Hepatocyte (in vitro differentiated cells): ENCODE results near the gene GNB1L.

Source experiments
- EZH2 ChIP-seq: fragments of 200-600 bp; sonication (generic); IDR thresholded peaks from 2 replicates; pipeline ENCODE4 v1.6.1; 2016; ENCODE audit warnings: antibody characterized with exemption, mild to moderate bottlenecking, borderline replicate concordance
- TF ChIP-seq, protein P1 (sequence below): fragments of 200-600 bp; sonication (generic); IDR thresholded peaks from 2 replicates; pipeline ENCODE4 v1.5.1; 2016; ENCODE audit warnings: antibody characterized with exemption, mild to moderate bottlenecking; ENCODE audit not compliant: poor library complexity

GRCh38 chr22:19742160-19743066 is 112.3 kb downstream of the GNB1L start:
- no peak for TF ChIP-seq EZH2
- TF ChIP-seq, protein P1, sequence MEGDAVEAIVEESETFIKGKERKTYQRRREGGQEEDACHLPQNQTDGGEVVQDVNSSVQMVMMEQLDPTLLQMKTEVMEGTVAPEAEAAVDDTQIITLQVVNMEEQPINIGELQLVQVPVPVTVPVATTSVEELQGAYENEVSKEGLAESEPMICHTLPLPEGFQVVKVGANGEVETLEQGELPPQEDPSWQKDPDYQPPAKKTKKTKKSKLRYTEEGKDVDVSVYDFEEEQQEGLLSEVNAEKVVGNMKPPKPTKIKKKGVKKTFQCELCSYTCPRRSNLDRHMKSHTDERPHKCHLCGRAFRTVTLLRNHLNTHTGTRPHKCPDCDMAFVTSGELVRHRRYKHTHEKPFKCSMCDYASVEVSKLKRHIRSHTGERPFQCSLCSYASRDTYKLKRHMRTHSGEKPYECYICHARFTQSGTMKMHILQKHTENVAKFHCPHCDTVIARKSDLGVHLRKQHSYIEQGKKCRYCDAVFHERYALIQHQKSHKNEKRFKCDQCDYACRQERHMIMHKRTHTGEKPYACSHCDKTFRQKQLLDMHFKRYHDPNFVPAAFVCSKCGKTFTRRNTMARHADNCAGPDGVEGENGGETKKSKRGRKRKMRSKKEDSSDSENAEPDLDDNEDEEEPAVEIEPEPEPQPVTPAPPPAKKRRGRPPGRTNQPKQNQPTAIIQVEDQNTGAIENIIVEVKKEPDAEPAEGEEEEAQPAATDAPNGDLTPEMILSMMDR, result no peak
